SKM-1 treated with dmso at 0.1 percent for 144 hours (cell line): Measurements from ENCODE around the gene DLGAP3.
"Not testable (repeated sequence)": the region's sequence is repeated elsewhere in the genome, so short reads cannot be mapped to it uniquely, and the experiment has no call there.

Source experiments
- DNase-seq: peaks from one replicate; lab custom pipeline; 2025; ENCODE audit not compliant: unreplicated experiment; lab: John Stamatoyannopoulos, UW

Gene DLGAP3

GRCh38 chr1:34929497-34929852, at the start of gene DLGAP3:
DLGAP3 (minus strand) TSS chr1:34929650; CDS start chr1:34905383, 24,267 bp downstream.
- no peak for DNase-seq

DNA sequence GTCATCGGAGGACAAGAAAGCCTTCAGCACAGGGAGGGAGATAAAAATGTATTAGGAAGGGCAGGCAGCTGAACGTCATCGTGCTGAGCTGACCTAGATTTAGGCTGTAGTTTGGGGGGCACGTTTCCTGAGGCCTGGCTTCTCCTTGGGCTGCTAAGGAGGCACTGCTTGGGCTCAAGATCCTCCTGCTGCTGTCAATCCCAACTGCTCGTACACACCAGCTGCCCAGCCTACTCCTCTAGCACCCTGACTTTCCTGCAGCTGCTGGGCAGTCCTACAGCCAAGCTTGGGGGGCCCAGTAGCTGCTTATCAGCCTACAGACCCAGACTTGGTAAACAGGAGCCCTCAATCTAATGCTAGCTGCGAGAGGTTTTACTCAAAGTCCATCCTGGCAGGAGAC, 49.5 kb upstream of the DLGAP3 start:
- no peak for DNase-seq

- DNase-seq: no peak
Measured at GRCh38 chr1:34977858-34978257, 48.4 kb upstream of the DLGAP3 start.

DNA sequence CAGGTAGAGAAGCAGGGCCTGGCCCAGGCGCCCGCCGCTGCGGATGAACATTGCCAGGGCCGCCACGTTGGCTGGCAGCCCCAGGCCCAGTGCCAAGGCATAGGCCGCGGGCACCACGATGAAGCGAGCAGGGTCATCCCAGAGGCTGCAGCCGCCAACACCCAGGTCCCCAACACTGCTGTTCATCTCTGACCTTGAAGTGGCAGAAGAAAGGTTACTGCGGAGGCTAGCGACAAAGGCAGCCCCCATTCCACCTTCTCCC, 47.7 kb upstream of the DLGAP3 start:
- no peak for DNase-seq

GRCh38 chr1:34976384-34977209, 47.1 kb upstream of the DLGAP3 start:
- DNase-seq: no peak

DNA sequence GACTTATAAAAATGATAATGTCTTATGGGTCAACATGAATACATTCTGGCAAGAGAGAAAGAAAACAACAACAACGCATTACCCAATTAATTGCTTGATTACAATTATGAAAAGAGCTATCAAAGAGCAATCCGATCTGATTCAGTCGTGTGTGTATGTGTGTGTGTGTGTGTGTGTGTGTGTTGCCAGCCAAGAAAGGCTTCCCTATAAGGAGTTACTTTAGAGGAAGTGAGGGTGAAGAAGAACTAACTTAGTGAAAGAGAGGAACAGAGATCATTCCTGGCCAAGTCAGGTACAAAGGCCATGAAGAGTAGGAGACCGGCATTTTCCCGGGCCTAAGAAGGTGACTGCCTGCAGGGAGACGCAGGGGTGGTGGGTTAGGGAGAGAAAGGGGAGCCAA, 46.3 kb upstream of the DLGAP3 start:
- DNase-seq: no peak

DNA sequence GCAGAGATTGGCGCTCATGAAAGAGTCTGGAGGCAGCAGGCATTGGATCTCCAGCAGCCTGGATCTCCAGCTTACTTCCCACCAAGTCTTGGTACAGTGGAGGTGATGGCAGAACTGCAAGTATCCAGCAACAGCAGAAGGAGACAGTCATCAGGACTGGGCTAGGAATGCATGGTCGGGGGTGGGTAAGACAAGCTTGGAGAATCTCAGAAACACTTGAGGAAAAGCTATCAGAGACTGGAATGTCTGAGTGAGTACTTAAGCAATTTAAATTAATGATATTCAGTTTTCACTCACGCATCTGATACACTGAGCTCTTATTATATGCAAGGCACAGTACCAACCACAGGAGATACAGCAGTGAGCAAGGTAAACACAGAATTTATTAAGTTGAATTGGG, 45.9 kb upstream of the DLGAP3 start:
- no peak for DNase-seq

DNA sequence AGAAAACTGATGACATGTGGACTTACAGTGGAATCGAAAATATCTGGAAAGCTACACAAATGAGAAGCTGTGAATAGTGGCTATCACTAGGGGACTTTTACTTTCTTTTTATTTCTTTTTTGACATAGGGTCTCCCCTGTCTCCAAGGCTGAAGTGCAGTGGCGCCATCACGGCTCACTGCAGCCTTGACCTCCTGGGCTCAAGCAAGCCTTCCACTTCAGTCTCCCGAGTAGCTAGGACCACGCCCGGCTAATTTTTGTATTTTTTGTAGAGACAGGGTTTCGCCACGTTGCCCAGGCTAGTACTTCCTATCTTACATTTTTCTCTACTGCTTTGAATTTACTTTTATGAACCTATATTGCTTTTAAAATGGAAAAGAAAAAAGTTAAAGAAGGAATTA, 45.2 kb upstream of the DLGAP3 start:
- no peak for DNase-seq

DNA sequence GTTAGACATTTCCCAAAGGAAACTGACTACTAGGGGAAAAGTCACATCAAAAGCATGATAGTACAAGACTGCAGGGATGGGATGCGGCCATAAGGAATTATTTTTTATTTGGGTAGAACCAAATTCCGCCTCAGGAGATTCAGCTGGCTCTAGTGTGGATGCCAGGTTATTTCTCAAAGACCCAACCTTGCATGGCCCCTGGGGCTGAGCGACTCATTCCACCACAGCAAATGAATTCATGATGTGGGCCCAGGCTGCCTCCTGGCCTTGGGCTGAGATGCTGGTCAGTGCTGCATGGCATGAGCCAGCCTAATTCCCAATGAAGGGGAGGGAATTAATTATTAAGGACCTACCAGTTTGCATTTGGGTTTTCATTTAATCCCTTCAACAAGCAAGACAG, 43.9 kb upstream of the DLGAP3 start:
- DNase-seq: no peak

GRCh38 chr1:34970829-34971228, 41.4 kb upstream of the DLGAP3 start:
- DNase-seq: no peak

DNA sequence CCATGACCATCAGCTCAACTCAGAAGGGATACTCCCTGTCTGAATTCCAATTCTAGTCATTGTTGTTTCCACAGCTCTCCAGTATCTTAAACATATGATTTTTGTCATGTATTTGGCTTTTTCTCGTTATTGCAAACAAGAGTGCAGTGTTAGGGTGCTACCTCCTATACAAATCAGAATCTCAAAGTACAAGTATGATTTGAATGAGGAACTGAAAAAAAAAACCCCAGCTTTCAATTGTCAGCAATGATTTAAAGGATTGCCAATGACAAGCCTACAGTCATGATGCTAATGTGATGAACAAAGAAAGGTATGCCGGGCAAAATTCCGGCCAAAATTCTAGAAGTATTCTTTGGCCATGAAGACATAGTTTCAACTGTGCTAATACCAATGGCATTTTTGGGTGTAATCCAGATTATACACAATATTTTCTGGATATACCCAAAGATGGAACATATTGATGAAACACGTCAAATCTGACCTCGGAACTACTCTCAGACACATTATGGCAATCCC, 40.8 kb upstream of the DLGAP3 start:
- no peak for DNase-seq

DNA sequence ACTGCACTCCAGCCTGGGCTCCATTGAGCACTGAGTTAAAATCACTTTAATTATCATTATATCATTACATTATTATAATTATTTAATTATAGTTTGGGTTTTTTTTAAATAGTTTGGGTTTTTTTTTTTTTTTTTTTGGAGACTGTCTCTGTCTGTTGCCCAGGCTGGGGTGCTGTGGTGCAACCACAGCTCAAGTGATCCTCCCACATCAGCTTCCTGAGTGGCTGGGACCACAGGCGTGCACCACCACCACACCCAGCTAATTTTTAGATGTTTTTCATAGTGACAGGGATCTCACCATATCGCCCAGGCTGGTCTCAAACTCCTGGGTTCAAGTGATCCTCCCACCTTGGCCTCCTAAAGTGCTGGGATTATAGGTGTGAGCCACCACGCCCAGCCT, 38.8 kb upstream of the DLGAP3 start:
- DNase-seq: not testable (repeated sequence)

DNA sequence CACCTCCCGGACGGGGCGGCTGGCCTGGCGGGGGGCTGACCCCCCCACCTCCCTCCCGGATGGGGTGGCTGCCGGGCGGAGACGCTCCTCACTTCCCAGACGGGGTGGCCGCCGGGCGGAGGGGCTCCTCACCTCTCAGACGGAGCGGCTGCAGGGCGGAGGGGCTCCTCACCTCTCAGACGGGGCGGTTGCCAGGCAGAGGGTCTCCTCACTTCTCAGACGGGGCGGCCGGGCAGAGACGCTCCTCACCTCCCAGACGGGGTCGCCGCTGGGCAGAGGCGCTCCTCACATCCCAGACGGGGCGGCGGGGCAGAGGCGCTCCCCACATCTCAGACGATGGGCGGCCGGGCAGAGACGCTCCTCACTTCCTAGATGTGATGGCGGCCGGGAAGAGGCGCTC, 38.2 kb upstream of the DLGAP3 start:
- not testable (repeated sequence) for DNase-seq

DNA sequence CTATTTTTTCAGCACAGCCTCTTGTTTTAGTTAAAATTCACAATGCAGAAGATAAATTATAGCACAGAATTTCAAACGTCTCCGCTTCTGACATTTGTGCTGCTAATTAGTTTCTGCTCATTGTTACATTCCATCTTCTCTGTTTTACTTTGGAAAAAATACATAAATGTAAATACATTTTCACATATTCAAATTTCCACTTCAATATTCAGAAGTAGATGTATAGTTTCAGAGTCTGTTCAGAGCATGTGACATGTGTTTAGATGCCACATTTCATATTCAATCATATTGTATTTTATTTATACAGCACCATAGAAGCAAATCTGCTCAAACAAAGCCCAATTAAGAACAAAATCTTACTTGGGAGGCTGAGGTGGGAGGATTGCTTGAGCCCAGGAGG, 36.1 kb upstream of the DLGAP3 start:
- DNase-seq: no peak

- DNase-seq: no peak
Measured at GRCh38 chr1:34950428-34950827, 21.0 kb upstream of the DLGAP3 start.

DNA sequence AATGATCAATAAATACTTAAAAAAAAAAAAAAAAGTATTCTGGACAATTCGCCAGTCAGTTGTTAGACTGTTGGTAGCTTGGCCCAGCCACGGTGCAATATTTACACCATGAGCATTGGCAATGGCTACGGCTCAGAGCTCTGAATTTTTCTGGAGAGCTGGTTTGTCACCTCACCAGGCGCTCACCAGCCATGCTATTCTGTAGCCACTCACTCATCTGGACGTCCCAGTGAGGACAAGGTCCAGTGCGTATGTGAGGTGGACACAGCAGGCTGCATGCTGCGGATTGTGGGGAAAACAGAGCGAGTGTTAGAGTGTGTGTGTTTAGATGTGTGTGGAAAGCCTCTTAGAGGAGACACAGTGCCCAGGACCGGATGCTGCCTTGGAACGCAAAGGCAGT, 19.3 kb upstream of the DLGAP3 start:
- not testable (repeated sequence) for DNase-seq

- DNase-seq: not testable (repeated sequence)
Measured at GRCh38 chr1:34947641-34948314, 18.3 kb upstream of the DLGAP3 start.

DNA sequence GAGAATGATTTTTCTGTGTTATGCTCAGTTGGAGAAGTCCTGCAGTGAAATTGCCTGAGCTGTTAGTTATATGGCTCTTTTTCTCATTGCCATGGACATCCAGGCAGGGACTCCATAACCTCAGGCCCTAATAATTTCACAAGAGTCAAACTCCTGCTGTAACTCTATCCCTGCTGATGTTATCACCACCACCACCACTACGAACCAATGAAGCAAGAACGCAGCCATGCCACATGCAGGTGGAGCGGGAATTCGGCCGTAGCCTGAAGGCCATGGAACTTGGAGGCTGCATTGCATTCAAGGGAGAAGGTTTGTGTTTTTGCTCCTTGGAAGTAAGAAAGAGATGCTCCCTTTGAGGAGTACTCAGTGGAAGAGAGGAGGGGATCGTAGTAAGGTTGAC, 16.8 kb upstream of the DLGAP3 start:
- no peak for DNase-seq

- DNase-seq: not testable (repeated sequence)
Measured at GRCh38 chr1:34941798-34942197, 12.3 kb upstream of the DLGAP3 start.

GRCh38 chr1:34930702-34931071, 1.2 kb upstream of the DLGAP3 start:
- no peak for DNase-seq

DNA sequence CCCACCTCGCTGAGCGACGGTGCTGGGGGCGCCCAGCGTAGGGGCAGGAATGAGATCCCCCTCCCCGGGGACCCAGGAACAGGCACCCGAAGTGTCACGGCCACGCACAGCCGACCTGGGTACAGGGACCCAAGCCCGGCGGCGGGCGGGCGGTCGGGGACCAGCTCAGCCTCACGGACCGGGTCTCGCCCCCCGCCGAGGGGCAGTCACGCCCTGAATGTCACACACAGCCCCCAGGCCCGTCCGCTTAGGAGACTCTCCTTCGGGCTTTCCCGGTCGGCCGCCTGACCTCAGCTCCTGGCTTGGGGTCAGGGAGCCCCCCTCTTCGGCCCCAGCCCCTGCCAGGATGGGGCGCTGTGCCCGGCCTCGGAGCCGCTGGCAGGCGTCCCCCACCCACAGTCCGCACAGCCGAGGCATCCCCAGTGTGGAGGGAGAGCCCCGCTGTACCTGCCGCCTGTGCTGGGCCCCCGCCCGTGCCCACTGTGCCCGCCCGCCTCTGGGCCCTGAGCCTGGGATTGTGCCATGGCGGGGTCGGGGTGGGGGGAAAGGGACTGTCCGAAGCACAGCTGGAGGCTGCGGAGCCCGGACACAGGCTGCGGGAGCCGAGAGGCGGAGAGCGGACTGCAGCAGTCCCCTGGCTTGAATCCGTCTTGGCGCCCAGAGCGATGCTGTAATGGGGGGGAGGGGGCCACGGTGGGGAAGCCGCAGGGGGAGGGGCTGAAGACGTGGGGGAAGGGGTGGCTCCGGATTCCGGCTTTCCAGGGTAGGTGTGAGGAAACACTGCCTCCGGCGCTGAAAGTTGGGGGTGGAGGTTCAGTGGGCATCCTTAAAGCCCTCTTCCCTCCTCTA, 627 bp upstream of the DLGAP3 start:
- no peak for DNase-seq
